ENCODE measurements around the gene TCF4. TPM values are rescaled to one million over a fixed set of nuclear protein-coding genes. Genes with fewer than 3 reads are reported as not detected.

Gene TCF4
- total RNA-seq, 1 donor from 2014 or later, result 56.8 TPM

- Mint-ChIP-seq H3K27me3 (no peaks in the 10 kb centered on the region), H3K9me3 (ENCODE audit: low read depth) (no peaks in the 10 kb centered on the region), H3K4me3 (ENCODE audit: low read depth) (no peak overlapping the region), H3K36me3 (ENCODE audit: insufficient read depth) (peaks cover 25% of the 10 kb centered on the region), H3K4me1 (ENCODE audit: low read depth) (peaks cover 12% of the 10 kb centered on the region), H3K27ac (no peak overlapping the region)
- no peak for DNase-seq (ENCODE audit: low spot score, unreplicated experiment)
- no peak for TF ChIP-seq CTCF (IDR thresholded peaks at IDR 0.05; ENCODE audit: unreplicated experiment)
These were observed 323.9 kb downstream of the TCF4 start for GRCh38 chr18:55264108-55264507.

- no peak for DNase-seq (ENCODE audit: low spot score, unreplicated experiment)
- TF ChIP-seq CTCF (IDR thresholded peaks at IDR 0.05; ENCODE audit: unreplicated experiment), result no peak
- H3K27me3 Mint-ChIP-seq, result no peaks in the 10 kb centered on the region
- H3K9me3 Mint-ChIP-seq (ENCODE audit: low read depth), result no peaks in the 10 kb centered on the region
- no peak overlapping the region for H3K27ac Mint-ChIP-seq
- H3K36me3 Mint-ChIP-seq (ENCODE audit: insufficient read depth), result peaks cover 20% of the 10 kb centered on the region
- H3K4me1 Mint-ChIP-seq (ENCODE audit: low read depth), result peaks cover 12% of the 10 kb centered on the region
- no peak overlapping the region for H3K4me3 Mint-ChIP-seq (ENCODE audit: low read depth)
These were observed 325.9 kb downstream of the TCF4 start for GRCh38 chr18:55262021-55262560.

DNA sequence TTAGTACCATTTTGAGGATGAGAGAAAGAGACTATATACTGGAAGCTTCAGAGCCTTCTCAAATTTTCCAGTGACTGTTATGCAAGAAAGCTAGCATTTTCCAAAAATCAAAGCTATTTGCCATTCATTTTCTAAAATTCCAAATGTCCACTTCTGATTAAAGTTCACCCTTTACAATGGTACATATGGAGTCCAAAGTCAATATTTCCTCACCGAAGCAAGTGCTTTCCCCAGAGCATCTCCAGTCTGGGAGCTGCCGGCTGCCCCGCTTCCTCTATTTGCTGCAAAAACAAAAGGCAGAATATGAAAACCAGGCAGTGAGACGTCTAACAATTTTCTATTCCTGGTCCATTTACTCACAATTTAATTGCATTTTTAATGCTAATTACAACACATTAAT lies 326.7 kb downstream of the TCF4 start:
- Mint-ChIP-seq H3K4me3 (ENCODE audit: low read depth) (no peak overlapping the region), H3K27ac (no peak overlapping the region)

DNA sequence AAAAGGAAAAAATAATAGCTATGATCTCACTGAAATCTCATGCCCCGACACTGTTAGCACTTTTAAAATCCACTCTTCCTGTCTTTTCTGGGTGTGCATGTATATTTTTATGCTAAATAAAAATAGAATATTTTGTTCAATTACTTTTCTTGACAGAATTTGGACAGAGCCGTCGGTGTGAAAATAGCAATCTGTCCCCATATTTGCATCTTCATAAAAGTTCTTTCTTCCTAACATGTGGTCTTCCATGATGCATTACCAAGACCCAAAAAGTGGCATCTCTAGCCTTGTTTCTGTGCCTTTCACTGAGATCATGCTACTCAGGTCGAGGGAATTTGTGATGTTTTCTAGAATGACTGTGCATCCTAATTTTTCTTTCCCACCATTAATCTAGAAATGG lies 329.9 kb downstream of the TCF4 start:
- no peak overlapping the region for H3K4me3 Mint-ChIP-seq (ENCODE audit: low read depth)
- H3K9me3 Mint-ChIP-seq (ENCODE audit: low read depth), result peaks cover 3% of the 10 kb centered on the region
- no peak for DNase-seq (ENCODE audit: low spot score, unreplicated experiment)
- H3K27me3 Mint-ChIP-seq, result no peaks in the 10 kb centered on the region
- no peak for TF ChIP-seq CTCF (IDR thresholded peaks at IDR 0.05; ENCODE audit: unreplicated experiment)
- H3K36me3 Mint-ChIP-seq (ENCODE audit: insufficient read depth), result peaks cover 26% of the 10 kb centered on the region
- H3K27ac Mint-ChIP-seq, result no peak overlapping the region
- peaks cover 11% of the 10 kb centered on the region for H3K4me1 Mint-ChIP-seq (ENCODE audit: low read depth)

More for the DNA sequence above, 326.7 kb downstream of the TCF4 start:
- H3K36me3 Mint-ChIP-seq (ENCODE audit: insufficient read depth), result peaks cover 19% of the 10 kb centered on the region
- TF ChIP-seq CTCF (IDR thresholded peaks at IDR 0.05; ENCODE audit: unreplicated experiment), result no peak
- H3K4me1 Mint-ChIP-seq (ENCODE audit: low read depth), result peaks cover 14% of the 10 kb centered on the region
- H3K9me3 Mint-ChIP-seq (ENCODE audit: low read depth), result no peaks in the 10 kb centered on the region
- DNase-seq (ENCODE audit: low spot score, unreplicated experiment), result no peak
- no peaks in the 10 kb centered on the region for H3K27me3 Mint-ChIP-seq

GRCh38 chr18:55256929-55257289 lies 331.1 kb downstream of the TCF4 start:
- peaks cover 11% of the 10 kb centered on the region for H3K4me1 Mint-ChIP-seq (ENCODE audit: low read depth)
- no peak overlapping the region for H3K27ac Mint-ChIP-seq
- H3K27me3 Mint-ChIP-seq, result no peaks in the 10 kb centered on the region
- TF ChIP-seq CTCF (IDR thresholded peaks at IDR 0.05; ENCODE audit: unreplicated experiment), result no peak
- H3K9me3 Mint-ChIP-seq (ENCODE audit: low read depth), result peaks cover 3% of the 10 kb centered on the region
- peaks cover 28% of the 10 kb centered on the region for H3K36me3 Mint-ChIP-seq (ENCODE audit: insufficient read depth)
- DNase-seq (ENCODE audit: low spot score, unreplicated experiment), result no peak
- H3K4me3 Mint-ChIP-seq (ENCODE audit: low read depth), result no peak overlapping the region
